CD4-positive, alpha-beta T cell treated with Interleukin-1 beta for 1 hour (primary cell): Measurements from ENCODE around the gene KIF6.
"Not testable (repeated sequence)": the region's sequence is repeated elsewhere in the genome, so short reads cannot be mapped to it uniquely, and the experiment has no call there.

ENCODE experiments used
- DNase-seq, 2 donors: peaks; one replicate each; pipeline ENCODE4 v3.0.0-alpha.2; 2020 to 2022

The KIF6 gene

DNA sequence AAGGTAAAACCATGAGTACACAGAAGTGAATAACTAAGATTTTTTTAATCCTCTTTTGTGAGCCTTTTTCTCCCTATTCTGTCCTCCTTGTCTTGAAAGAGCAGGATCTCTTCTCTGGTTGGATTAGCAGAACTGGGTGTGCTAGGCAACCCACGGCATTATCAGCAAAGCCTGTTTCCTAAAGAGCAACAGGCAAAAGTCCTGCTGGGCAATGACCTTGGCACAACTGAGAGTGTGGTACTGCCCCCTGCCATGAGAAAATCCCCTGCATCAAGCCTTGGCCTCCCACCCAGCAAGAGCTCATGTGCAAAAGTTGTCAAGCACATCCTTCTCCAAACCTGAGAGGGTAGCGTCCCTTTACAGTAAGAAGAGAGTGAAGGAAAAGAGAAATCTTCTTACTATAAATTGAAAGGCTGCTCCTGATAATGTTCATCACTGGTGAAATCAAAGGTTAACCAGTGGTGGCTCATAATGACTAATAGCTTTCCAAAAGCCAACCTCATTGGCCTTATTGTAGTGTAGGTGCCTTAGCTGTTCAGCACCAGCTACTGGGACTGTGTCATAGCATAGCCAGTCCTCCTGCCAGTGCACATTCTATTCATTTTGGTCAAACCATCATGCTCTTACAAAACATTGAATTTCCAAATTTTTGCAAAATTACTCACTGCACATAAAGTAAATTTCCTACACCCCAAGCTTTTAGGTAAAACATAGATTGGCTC, 17.1 kb downstream of the KIF6 start:
- no peak for DNase-seq

DNA sequence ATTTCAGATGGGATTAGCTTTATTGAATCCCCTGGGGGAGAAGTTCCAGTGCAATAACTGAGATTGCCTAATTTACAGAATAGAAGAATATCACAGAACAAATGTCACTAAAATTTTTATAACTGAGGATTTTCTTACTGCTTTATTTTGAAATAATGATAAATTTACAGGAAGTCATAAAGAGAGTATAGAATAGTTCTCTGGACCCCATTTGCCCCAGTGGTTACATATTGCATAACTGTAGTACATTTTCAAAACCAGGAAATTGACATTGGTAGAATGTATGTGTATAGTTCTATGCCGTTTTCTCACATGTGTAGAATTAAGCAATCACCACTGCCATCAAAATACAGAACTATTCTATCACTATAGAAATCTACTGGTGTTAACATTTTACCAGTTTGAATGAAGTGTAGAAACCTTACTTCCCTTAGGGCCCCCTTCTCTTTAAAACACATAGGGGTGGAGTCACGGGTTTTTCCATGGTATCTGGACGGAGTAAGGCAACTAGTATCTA, 18.3 kb downstream of the KIF6 start:
- DNase-seq, result no peak

DNA sequence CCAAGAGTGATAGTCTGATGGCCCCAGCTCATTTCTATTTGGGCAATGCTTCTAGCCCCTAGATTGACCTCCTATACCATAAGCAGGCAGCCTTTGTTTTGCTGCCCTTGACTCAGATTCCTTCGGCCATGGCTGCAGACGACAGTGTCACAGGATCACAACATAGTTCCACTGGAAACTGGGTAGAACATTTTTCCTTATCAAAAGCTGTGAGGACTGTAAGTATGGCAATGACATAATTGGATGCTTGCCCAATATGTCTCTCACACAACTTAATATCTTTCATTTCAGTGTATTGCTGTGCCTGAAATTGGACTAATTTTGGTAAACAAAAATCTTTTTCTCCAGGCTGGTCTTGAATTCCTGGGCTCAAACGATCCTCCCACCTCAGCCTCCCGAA, 22.9 kb downstream of the KIF6 start:
- DNase-seq, result no peak

DNA sequence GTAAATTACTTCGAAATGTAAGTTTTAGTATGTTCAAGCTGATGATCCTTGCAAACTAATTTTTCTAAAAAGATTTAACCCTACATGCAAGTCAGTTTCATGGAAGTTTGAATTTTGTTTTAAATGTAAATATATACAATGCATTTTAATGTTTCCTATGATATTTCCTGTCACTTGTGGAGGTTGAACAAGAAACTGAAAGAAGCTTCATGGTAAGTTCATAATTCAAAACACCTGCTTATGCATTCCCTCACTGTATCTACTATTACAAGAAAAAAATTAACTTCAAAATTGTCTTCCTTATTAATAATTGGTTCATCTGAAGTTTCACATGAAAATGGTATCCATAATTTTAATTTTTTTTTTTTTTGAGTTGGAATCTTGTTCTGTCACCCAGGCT, 24.8 kb downstream of the KIF6 start:
- DNase-seq, result no peak

DNA sequence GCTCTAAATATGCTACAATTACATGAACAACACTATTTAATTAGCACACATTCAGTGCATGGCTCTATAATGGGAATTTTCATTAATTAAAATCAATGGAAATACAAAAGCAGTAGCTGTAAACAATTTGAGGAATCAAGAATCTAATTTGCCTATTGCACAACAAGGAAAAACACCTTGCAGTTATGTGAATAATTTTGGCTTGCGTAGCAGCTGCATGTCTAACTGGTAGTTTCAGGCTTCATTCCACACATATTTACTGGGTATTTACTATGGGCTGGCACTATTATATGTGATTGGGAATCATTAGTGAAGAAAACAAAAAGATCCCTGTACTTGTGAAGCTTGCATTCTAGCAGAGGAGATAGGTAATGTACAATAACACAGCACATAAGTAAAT, 26.4 kb downstream of the KIF6 start:
- no peak for DNase-seq

DNA sequence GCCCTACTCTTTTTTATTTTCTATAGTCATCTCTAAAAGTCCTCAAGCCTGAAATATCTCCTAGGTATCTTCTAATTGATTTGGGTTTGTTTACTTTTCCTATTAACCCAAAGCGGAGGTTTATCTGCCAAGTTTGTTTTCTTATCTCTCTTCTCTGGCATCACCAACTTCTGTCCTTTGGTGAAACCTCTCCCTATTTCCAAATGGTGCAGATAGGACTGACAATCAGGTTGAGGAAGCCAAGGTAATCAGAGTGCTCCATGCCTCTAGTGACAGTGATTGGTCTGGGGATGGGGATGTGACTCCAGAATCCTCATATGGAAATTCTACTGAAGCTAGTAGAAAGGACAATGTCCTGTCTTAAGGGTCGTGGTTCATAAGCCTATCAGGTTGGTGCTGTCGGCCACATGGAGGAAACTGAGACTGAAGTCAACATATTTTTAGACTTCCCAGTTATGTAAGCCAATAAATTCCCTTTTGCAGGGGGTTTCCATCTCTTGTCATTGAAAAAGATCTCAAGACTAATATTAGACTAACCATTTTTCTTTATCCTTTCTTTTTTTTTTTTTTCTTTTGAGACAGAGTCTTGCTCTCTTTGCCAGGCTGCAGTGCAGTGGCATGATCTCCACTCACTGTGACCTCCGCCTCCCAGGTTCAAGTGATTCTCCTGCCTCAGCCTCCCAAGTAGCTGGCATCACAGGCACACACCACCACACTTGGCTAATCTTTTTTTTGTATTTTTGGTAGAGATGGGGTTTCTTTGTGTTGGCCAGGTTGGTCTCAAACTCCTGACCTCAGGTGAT, 28.0 kb downstream of the KIF6 start:
- no peak for DNase-seq

DNA sequence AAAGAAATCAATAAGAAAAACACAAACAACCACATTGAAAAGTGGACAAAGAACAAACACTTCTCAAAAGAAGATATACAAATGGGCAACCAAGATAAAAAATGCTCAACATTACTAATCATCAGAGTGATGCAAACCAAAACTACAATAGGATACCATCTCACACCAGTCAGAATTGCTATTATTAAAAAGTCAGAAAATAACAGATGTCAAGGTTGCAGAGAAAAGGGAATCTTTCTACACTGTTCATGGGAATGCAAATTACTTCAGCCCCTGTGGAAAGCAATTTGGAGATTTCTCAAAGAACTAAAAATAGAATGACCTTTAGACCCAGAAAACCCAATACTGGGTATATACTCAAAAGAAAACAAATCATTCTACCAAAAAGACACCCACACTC, 29.8 kb downstream of the KIF6 start:
- DNase-seq, result no peak

DNA sequence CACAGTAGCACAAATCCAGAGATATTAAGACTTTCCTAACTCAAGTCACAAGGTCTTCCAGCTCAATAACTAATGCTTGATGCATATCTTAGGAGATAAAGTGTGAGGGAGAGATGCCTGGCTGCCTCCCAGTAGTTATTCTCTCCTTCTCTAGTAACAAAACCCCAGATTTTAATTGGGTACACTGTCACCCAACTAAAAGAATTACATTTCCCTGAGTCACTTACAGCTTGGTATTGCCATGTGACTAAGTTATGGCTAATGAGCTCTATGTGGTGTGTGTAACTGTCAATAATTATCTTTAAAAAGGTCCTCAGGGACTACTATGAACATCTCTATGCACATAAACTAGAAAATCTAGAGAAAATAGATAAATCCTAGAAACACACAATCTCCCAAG, 32.0 kb downstream of the KIF6 start:
- no peak for DNase-seq

DNA sequence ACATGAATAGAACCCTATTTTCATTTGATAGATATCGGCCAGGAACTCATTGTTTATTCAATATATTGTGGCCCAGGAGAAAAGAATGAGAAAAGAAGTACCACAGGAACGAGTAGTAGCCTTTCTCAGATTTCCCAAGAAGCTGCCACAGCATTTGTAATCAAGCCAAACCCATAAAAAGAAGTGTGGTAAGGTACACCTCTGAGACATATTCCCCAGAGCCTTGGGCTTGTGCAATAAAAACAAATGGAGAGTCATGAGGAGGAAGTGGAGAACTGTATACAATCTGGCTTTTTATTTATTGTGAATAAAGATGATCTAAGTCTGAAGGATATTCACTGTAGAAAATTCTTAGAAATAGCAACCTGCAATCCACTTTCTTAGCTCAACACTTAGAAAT, 36.7 kb downstream of the KIF6 start:
- DNase-seq, result no peak

DNA sequence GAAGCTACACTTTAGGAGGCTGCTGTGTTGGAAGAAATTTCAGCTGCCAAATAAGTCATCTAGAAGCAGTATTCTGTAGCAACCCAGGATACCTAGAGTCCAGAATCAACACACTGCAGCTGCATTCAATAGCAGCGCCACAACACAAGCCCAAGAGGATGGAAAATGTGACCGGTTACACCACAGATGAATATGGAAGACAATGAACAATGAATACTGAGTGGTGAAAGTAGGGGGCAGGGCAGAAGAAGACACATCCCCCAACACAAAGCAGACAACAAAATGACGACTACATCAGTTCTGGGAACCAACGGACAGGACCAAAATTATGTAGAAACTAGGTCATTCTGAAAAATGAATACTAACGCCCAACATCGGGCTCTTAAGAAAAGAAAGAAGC, 38.2 kb downstream of the KIF6 start:
- DNase-seq, result no peak

DNA sequence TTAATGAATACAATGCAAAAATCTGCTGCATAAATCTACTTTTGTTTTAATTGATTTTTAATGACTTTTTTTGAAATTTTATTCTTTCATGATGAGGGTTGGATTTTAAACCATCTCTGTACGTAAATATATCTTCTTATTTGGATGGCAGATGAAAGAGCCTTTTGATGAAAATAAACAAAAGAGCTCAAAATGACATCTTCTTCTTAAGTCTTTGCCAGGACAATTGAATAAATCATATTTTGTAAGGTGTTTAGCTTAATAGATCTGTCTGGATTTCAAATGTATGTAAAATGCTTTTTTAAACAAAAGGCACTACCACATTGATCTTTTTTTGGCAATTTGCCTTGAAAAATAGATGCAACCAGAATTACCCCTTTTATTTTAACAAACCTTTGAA, 39.3 kb downstream of the KIF6 start:
- DNase-seq, result no peak

DNA sequence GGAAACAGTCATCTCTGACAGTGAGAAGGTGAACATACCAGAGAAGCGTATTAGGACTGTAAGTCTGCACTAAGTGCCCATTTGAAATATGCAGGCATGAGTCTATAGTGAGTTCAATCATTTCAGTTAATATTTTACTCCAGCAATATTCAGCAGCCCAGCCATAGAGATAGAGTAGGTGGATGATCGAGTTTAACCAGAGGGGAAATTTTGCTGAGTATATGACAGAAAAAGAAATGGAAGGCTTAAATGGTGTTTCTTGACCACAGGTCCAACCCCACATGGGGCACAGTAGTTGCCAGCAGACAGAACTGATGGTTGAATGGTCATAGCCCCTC, 39.8 kb downstream of the KIF6 start:
- no peak for DNase-seq

DNA sequence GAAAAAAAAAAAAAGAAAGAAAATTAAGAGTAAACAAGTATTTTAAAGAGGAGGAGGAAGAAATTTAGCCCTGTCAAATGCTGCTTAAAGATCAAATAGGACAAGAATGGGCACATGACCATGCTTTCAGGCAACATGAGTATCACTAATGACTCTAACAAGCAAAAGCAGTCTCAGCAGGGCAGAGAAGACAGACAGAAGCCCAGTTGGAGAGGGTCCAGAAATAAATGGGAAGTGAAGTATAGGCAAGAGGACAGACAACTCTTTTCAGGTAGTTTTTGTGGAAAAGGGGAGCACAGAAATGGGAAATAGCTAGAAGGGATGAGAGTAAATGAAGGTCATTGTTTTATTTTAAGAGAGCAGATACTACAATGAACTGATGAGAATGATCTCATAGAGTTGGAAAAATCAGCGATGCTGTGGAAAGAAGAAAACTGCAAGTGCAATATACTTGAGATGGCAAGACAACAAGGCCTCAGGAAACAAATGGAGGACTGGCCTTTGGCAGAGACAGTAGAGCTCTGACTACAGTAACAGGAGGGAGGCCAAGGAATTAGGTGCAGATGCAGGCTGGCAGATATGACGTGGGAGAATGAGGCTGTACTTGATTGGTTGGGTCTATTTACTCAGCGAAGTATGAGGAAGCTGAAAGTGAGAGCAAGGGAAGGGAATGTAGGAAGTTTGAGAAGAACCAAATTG, 40.3 kb downstream of the KIF6 start:
- no peak for DNase-seq

DNA sequence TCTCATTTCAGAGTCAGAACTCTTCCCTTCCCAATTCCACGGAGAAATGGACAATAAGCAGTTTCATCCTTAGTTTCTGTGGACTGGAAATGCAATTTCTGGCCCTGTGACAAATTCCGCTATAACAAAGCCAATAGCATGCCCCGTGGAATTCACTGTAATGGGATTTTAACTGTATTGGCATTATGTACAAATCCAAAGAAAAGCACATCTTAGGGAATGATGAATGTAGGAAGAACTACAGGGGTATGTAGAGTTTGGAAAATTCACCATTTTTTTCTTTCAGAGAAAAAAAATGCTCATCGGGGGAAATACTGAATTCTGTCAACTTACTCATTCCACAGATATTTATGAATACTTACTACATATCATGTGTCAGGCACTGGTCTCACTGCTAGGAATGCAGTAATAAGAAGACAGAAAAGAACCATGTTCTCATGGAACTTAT, 43.5 kb downstream of the KIF6 start:
- DNase-seq, result no peak

DNA sequence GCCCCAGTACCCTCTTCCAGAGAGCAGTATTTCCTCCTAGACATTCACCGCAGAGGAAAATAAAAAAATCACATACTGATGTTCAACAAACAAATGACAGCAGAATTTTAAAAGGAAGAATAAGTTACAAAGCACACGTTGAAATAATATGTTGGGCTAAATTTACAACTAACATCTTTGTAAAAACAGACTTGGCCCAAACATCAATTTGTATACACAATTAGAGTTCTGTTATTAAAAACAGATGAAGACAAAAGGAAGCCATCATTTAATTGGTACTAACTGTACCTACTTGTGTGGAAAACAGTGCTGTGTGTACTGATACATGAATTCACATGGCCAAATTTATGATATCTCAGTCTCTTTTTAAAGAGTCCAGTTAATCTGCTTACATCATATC, 46.3 kb downstream of the KIF6 start:
- no peak for DNase-seq

DNA sequence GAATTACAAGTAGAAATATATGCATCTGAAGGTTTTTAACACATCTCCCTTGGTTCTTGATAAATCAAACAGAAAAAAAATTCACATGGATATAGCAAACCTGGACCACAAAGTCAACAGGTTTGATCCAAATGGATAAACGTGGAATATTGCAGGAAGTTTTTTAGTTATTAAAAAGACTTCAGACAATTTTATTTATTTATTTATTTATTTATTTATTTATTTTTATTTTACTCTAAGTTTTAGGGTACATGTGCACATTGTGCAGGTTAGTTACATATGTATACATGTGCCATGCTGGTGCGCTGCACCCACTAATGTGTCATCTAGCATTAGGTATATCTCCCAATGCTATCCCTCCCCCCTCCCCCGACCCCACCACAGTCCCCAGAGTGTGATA, 47.9 kb downstream of the KIF6 start:
- DNase-seq, result not testable (repeated sequence)

DNA sequence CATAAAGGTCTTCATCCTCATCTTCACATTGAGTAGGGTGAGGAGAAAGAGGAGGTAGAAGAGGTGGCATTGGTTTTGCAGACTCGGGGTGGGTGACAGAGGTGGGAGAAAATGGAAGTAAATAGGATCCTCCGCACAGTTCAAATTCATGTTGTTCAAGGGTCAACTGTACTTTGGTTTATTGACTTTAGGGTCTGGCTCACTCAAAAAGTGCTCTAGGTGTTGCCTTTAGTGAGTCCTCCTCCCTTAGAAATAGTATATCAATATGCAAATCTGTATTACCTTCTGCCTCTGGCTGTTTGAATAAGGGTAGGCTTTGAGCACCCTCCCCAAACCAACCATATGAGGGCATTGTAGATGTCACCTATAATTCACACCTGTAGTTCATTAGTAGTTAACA, 54.7 kb downstream of the KIF6 start:
- no peak for DNase-seq

DNA sequence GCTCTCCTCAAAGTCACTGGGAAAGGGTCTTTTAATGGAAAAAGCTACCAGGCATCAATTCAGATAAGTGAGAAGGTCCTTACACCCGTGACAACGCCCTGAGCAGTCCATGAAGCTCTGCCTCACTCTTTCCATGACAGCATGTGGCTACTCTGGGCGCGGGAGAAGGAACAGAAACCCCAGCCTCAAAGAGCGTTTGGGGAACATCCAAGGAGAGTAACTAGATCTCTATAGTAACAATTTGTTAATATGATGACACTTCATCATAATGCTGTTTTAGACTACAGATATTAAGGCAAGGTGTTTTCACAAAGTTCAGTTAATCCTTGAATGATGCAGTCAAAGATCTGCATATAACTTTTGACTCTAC, 55.2 kb downstream of the KIF6 start:
- no peak for DNase-seq

DNA sequence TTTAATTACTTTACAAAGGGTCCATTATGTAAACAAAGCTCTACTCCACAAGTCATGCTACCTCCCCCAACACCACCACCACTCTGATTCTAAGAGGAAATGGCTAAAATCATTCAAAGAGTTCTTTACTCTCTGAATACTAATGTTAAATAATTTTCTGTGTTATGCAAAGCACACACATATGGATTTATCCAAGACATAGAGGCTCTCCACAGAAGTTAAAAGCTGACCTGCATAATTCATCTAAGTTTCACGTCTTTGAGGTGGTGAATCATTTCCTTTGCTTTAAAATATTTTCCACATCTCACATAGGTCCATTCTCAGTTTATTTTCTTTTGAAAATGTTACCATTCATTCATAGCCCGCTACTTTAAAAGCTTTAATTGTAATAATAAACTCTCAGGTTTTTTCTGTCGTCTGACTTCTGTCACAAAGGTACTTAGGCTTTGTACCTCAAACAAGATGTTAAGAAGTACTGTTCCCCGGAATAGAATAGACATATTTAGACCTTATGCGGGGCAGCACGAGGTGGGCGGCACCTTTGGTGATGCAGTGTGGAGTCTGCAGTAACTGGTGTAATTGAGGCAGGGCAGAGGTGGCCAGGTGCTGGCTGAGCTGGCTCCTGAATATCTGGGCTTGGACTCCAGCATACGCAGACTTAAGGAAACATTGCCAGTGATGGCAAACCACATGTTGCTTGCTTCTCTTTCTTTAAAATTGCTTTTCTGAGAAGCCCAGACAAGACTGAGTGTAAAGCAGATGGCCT, 55.8 kb downstream of the KIF6 start:
- no peak for DNase-seq

DNA sequence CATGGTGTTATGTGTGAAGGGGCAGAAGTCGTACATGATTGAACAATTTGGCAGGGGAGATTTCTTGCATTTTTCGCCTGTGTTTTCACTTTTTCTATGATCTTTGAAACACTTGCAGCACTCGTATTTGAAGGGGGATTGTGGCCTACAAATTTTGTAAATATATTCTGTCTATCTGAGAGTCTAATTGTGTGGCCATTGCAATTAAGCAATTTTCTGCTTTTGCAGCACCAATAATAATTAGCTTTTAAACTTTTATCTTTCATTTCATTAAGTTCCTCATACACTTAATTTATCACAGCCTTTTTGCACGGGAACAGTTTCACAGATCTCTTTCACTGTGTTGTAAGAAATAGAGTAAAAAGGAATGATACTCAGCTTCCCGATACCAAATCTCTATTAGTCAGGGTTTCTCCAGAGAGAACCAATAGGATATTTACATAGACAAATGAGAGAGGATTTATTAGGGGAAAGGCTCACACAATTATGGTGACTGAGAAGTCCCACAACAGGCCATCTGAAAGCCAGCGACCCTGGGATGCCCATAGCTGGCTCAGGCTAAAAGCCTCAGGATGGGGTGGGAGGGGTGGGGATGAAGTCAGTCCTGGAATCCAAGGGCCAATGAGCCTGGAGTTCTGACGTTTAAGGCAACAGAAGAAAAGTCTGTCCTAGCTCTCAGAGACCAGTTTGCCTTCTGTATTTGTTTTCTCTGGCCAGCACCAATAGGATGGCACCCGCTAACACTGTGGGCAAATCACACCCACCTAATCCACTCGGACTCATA, 58.3 kb downstream of the KIF6 start:
- no peak for DNase-seq

DNA sequence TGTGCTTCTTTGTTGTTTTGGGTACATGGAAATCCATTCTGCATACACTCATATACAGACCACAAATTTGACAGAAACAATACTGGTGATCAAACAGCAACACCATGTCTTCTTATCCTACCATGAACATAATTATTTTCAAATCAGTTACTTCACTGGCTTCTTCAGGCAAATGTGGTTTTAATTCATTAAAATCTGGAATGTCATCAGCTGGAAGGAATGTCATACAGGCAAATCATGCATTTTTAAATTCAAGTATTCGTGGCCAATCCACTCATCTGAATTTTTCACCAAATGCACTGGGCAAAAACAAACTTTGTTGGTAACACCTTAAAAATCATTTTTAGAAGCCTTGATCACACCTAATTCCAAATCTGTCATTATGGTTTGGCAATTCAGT, 59.3 kb downstream of the KIF6 start:
- DNase-seq, result no peak

DNA sequence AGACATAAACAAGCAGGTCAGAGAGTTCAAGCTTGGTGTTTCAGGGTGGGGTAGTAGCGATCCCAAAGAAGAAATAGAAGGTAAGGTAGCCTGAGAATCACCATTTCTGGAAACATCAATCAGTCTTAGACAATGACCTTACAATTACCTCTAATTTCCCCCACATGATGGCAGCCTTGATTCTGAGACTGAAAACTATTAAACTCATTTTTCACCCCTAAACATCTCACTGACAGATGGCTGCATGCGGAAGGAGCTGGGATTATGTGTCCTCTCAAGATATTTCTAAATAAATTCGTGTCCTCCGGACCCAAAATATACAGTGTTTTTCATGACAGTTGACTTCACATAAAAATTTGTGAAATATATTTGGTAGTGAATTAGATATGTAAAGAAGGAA, 61.0 kb downstream of the KIF6 start:
- DNase-seq, result no peak
